Suprapubic skin (tissue), 4 donors: ENCODE measurements around the gene KRTAP5-10. TPM values are rescaled to one million over a fixed set of nuclear protein-coding genes. Genes with fewer than 3 reads are reported as not detected.

ENCODE experiments used
- DNase-seq, 2 donors: peaks; one replicate each; pipeline ENCODE4 v3.0.0-alpha.2; 2019; ENCODE audit warnings: low spot score in 2 of 2
- H3K27ac ChIP-seq: fragments of 200-600 bp; sonication (generic); one replicate; pipeline ENCODE4 v1.5.1; 2019
- H3K27me3 ChIP-seq: fragments of 200-600 bp; sonication (generic); one replicate; pipeline ENCODE4 v1.5.1; 2019
- H3K36me3 ChIP-seq: fragments of 200-600 bp; sonication (generic); one replicate; pipeline ENCODE4 v1.5.1; 2019
- H3K4me1 ChIP-seq: fragments of 200-600 bp; sonication (generic); one replicate; pipeline ENCODE4 v1.5.1; 2019
- H3K4me3 ChIP-seq: fragments of 200-600 bp; sonication (generic); one replicate; pipeline ENCODE4 v1.5.1; 2019; ENCODE audit warnings: mild to moderate bottlenecking
- H3K9me3 ChIP-seq: fragments of 200-600 bp; sonication (generic); one replicate; pipeline ENCODE4 v1.5.1; 2019
- EP300 ChIP-seq: sonication (generic); formaldehyde crosslinking; IDR thresholded peaks from one replicate; pipeline ENCODE4 v1.6.1; 2017; ENCODE audit warnings: antibody characterized with exemption
- POLR2A ChIP-seq, 2 donors: fragments of 450-650 bp; IDR thresholded peaks; one replicate each; pipeline ENCODE4 v1.6.1; 2017; ENCODE audit warnings: antibody characterized with exemption in 2 of 2, mild to moderate bottlenecking in 2 of 2, moderate library complexity in 2 of 2
- POLR2AphosphoS5 ChIP-seq, 3 donors: sonication (generic); formaldehyde crosslinking; IDR thresholded peaks; one replicate each; pipeline ENCODE4 v1.6.1; 2017; ENCODE audit warnings: antibody characterized with exemption in 3 of 3
- WGBS: methylation state at CpG from one replicate; pipeline ENCODE4 v1.1.5; 2018; 5-methylcytosine and 5-hydroxymethylcytosine counted together
- total RNA-seq, 4 donors: library from RNA; depleted of rRNA; stranded (reverse); fragments of >200 nt; gene quantifications; one replicate each; pipeline ENCODE4 v1.1.0, GENCODE V29; 2016
- TF ChIP-seq, protein P1 (sequence below), 2 donors: fragments of 200-600 bp in 1 of 2; fragments of 450-650 bp in 1 of 2; sonication (generic) in 1 of 2; IDR thresholded peaks; one replicate each; pipeline ENCODE4 v1.5.1; 2016 to 2019; ENCODE audit warnings: antibody characterized with exemption in 2 of 2, mild to moderate bottlenecking in 1 of 2, moderate library complexity in 1 of 2

The KRTAP5-10 gene
- total RNA-seq, 4 donors from 2014 or later: 1.1 to 5.9 (median 3.9) TPM; not detected in 1

DNA sequence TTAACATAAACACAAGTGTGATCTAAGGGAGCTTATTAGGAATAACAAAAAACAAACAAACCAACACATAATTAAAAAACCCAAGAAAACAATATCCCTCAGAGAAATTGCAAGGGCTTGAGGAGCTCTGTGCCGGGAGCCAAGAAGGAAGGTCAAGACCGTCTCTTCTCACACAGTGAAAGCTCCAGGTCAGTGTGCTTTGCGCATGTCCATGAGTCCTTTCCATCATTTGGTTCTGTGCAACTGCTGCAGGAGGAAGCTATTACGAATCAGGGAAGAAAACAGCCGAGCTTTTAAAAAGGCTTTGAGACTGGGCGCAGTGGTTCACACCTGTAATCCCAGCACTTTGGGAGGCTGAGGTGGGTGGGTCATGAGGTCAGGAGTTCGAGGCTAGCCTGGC, 23.0 kb upstream of the KRTAP5-10 start:
- Histone ChIP-seq H3K4me1 (no peaks in the 10 kb centered on the region), H3K4me3 (no peak overlapping the region), H3K36me3 (no peaks in the 10 kb centered on the region), H3K9me3 (no peaks in the 10 kb centered on the region), H3K27me3 (no peaks in the 10 kb centered on the region), H3K27ac (no peak overlapping the region)
- no peak for DNase-seq
- 78% methylated on average over 7 of the region's 7 CpGs for WGBS
- TF ChIP-seq POLR2AphosphoS5 (IDR thresholded peaks at IDR 0.05) (no peak), POLR2A (IDR thresholded peaks at IDR 0.05) (no peak), EP300 (no peak)
- TF ChIP-seq, protein P1, sequence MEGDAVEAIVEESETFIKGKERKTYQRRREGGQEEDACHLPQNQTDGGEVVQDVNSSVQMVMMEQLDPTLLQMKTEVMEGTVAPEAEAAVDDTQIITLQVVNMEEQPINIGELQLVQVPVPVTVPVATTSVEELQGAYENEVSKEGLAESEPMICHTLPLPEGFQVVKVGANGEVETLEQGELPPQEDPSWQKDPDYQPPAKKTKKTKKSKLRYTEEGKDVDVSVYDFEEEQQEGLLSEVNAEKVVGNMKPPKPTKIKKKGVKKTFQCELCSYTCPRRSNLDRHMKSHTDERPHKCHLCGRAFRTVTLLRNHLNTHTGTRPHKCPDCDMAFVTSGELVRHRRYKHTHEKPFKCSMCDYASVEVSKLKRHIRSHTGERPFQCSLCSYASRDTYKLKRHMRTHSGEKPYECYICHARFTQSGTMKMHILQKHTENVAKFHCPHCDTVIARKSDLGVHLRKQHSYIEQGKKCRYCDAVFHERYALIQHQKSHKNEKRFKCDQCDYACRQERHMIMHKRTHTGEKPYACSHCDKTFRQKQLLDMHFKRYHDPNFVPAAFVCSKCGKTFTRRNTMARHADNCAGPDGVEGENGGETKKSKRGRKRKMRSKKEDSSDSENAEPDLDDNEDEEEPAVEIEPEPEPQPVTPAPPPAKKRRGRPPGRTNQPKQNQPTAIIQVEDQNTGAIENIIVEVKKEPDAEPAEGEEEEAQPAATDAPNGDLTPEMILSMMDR (IDR thresholded peaks at IDR 0.05): no peak

DNA sequence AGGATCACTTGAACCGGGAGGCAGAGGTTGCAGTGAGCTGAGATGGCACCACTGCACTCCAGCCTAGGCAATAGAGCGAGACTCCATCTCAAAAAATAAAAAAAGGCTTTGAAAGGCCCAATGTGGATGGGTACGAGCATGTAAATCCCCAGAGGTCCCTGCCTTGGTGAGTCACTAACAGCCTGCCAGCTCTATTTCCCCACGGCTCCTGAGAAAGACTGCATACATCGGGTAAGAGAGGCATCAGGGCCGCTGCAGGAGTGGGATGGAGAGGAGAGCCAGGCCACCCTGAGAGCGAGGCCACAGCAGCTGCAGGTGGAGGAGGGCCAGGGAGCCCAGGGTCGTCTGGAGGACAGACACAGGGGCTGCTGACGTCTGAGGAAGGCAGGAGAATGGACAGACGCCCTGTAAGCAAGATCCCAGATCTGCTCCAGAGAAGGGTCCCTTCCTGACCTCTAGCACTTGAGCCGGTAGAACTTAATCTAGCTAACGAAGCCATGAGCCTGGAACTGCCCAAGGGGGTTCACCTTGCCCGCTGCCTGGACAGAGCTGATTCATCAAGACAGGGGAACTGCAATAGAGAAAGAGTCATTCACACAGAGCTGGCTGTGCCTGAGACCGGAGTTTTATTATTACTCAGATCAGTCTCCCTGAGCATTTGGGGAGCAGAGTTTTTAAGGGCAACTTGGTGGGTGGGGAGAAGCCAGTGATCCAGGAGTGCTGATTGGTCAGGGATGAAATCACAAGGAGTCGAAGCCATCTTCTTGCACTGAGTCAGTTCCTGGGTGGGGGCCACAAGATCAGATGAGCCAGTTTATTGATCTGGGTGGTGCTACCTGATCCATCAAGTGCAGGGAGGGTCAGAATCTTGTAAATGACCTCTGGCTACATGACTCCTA, 22.2 kb upstream of the KRTAP5-10 start:
- TF ChIP-seq EP300 (no peak), POLR2AphosphoS5 (IDR thresholded peaks at IDR 0.05) (no peak), POLR2A (IDR thresholded peaks at IDR 0.05) (no peak)
- TF ChIP-seq, protein P1 (IDR thresholded peaks at IDR 0.05): no peak
- 75% methylated on average over 11 of the region's 15 CpGs for WGBS

GRCh38 chr11:71543866-71544265, 21.5 kb upstream of the KRTAP5-10 start:
- WGBS: 56% methylated on average over 8 of the region's 8 CpGs
- no peaks in the 10 kb centered on the region for H3K9me3 ChIP-seq
- no peak overlapping the region for H3K27ac ChIP-seq
- H3K36me3 ChIP-seq: no peaks in the 10 kb centered on the region
- no peak for DNase-seq
- H3K4me3 ChIP-seq: no peak overlapping the region
- H3K27me3 ChIP-seq: peaks cover 3% of the 10 kb centered on the region
- H3K4me1 ChIP-seq: no peaks in the 10 kb centered on the region
- TF ChIP-seq POLR2A (IDR thresholded peaks at IDR 0.05): no peak
- no peak for TF ChIP-seq EP300
- no peak for TF ChIP-seq POLR2AphosphoS5 (IDR thresholded peaks at IDR 0.05)
- TF ChIP-seq, protein P1 (IDR thresholded peaks at IDR 0.05): no peak

More for the DNA sequence above, 22.2 kb upstream of the KRTAP5-10 start:
- Histone ChIP-seq H3K4me1 (no peaks in the 10 kb centered on the region), H3K9me3 (no peaks in the 10 kb centered on the region), H3K4me3 (no peak overlapping the region), H3K27ac (no peak overlapping the region), H3K36me3 (no peaks in the 10 kb centered on the region), H3K27me3 (no peaks in the 10 kb centered on the region)
- no peak for DNase-seq

DNA sequence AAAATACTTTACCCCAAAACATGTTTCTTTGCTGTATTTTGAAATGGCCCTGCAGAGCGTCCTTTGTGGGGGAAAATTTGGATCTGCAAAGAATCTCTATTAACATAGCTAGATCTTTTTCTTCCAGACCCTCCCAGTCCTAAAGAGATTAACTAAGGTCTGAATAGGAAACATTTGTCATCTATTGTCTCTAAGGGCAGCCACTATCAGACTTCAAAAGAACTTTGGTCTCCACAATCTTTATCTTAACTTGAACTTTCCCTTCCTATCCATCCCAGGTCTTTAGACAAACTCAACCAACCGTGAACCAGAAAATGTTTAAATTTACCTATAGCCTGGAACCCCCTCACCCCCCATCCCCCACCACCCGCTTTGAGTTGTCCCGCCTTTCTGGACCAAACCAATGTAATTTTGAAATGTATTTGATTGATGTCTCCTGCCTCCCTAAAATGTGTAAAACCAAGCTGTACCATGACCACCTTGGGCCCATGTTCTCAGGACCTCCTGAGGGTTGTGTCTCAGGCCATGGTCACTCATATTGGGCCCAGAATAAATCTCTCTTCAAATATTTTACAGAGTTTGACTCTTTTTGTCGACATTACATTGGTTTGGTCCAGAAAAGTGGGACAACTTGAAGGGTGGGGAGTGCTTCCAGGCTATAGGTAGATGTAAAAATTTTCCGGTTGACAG, 20.7 kb upstream of the KRTAP5-10 start:
- TF ChIP-seq, protein P1 (IDR thresholded peaks at IDR 0.05): no peak
- no peak for TF ChIP-seq POLR2A (IDR thresholded peaks at IDR 0.05)
- no peak for TF ChIP-seq POLR2AphosphoS5 (IDR thresholded peaks at IDR 0.05)
- TF ChIP-seq EP300: no peak
- H3K4me1 ChIP-seq: no peaks in the 10 kb centered on the region
- DNase-seq: no peak
- no peaks in the 10 kb centered on the region for H3K9me3 ChIP-seq
- WGBS: 91% methylated on average over 6 of the region's 6 CpGs
- no peak overlapping the region for H3K27ac ChIP-seq
- H3K27me3 ChIP-seq: peaks cover 4% of the 10 kb centered on the region
- no peaks in the 10 kb centered on the region for H3K36me3 ChIP-seq
- no peak overlapping the region for H3K4me3 ChIP-seq

DNA sequence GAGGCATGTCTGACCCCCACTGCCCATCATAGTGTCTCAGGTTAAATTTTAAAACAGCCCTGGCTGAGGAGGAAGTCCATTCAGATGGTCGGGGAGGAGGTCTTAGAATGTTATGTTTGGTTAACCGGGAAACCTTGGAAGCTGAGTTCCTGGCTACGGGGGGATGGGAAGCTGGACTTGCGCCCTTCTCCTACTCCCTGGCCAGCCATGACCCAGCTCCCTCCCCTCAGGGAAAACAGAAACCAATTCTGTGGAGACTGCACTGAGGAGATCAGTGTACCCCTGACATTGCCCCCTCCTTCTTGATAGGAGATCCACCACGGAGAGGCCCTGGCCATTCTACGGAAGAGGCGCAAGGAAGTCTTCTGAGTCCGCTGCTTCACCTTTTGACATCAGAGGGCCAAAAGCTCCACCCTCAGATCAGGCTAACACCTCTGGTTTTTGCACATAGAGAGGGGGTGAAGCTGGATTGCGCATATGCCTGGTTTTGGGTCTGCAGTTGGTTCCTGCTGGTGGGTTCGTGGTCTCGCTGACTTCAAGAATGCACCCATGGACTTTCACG, 19.9 kb upstream of the KRTAP5-10 start:
- no peaks in the 10 kb centered on the region for H3K9me3 ChIP-seq
- no peak overlapping the region for H3K27ac ChIP-seq
- H3K27me3 ChIP-seq: peaks cover 4% of the 10 kb centered on the region
- no peak overlapping the region for H3K4me3 ChIP-seq
- H3K4me1 ChIP-seq: no peaks in the 10 kb centered on the region
- no peak for DNase-seq
- WGBS: 86% methylated on average over 10 of the region's 12 CpGs
- TF ChIP-seq EP300: no peak
- no peak for TF ChIP-seq POLR2AphosphoS5 (IDR thresholded peaks at IDR 0.05)
- TF ChIP-seq POLR2A (IDR thresholded peaks at IDR 0.05): no peak
- TF ChIP-seq, protein P1 (IDR thresholded peaks at IDR 0.05): no peak
- no peaks in the 10 kb centered on the region for H3K36me3 ChIP-seq
